Right atrium auricular region (tissue), 2 donors: ENCODE data around the gene CCDC85C. TPM values are rescaled to one million over a fixed set of nuclear protein-coding genes. Genes with fewer than 3 reads are reported as not detected.

ENCODE experiments used
- DNase-seq: peaks from one replicate; pipeline ENCODE4 v3.0.0-alpha.2; 2019; ENCODE audit warnings: low spot score
- H3K27ac ChIP-seq, 2 donors: fragments of 200-600 bp; sonication (generic); 1 replicate in 1 of 2; 2 replicates in 1 of 2; pipeline ENCODE4 v1.5.1; 2016 to 2019
- H3K27me3 ChIP-seq, 2 donors: fragments of 200-600 bp; sonication (generic); one replicate each; pipeline versions ENCODE4 v1.5.1 to v1.6.0; 2017 to 2019
- H3K36me3 ChIP-seq: fragments of 200-600 bp; sonication (generic); one replicate; pipeline ENCODE4 v1.5.1; 2016
- H3K4me1 ChIP-seq, 2 donors: fragments of 200-600 bp; sonication (generic); one replicate each; pipeline versions ENCODE4 v1.5.1 to v1.6.0; 2017 to 2019
- H3K4me3 ChIP-seq, 2 donors: fragments of 200-600 bp; sonication (generic); 1 replicate in 1 of 2; 2 replicates in 1 of 2; pipeline ENCODE4 v1.5.1; 2017 to 2019; ENCODE audit warnings: mild to moderate bottlenecking in 1 of 2, moderate library complexity in 1 of 2
- H3K9me3 ChIP-seq, 2 donors: fragments of 200-600 bp; sonication (generic); one replicate each; pipeline ENCODE4 v1.5.1; 2019
- total RNA-seq, 2 donors: library from RNA; depleted of rRNA; stranded (reverse); fragments of >200 nt; gene quantifications; one replicate each; pipeline ENCODE4 v1.1.0, GENCODE V29; 2016
- TF ChIP-seq, protein P1 (sequence below), 2 donors: fragments of 200-600 bp; sonication (generic); IDR thresholded peaks; one replicate each; pipeline ENCODE4 v1.5.1; 2019; ENCODE audit warnings: antibody characterized with exemption in 2 of 2

The CCDC85C gene
- total RNA-seq, 2 donors from 2014 or later = 17.1 to 17.7 TPM

DNA sequence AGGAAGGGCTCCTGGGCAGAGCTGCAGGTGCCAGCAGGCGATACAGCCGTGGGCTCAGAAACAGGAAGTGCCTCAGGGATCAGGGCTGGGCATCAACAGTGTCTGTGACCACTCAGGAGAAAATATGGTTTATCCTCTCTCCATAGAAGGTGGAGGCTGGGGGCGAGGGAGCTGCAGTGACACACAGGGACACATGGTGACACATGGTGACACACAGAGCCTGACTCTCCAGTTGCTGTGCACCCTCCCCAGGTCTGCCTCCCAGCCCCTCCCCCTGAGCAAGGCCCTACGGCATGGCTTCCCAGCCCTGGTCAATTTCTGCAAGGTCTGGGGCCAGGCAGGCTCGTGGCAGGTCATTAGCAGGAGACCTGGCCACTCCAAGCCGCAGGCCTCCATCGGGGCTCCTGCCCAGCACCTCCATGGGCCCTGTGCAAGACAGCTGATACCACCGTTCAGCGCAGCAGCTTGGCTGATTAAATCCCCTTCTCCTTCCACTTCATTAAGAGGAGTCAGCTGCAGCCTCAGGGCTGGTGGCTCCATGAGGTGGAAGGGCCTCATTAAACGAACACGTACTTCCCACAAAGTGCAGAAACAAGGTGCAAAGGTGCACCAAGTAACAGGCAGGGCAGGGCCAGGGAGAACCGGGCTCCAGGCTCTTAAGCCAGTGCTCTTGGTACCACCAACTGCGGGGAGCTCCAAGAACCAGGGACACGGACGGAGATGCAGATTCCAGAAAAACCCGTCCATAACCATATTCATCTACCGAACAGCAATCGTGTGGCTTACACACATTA lies 62.1 kb downstream of the CCDC85C start:
- Histone ChIP-seq H3K4me3 (no peak overlapping the region), H3K27ac (no peak overlapping the region), H3K9me3 (no peaks in the 10 kb centered on the region), H3K36me3 (no peaks in the 10 kb centered on the region), H3K4me1 (peaks cover 0 to 72% of the 10 kb centered on the region in 2 donors), H3K27me3 (no peaks in the 10 kb centered on the region)
- TF ChIP-seq, protein P1, sequence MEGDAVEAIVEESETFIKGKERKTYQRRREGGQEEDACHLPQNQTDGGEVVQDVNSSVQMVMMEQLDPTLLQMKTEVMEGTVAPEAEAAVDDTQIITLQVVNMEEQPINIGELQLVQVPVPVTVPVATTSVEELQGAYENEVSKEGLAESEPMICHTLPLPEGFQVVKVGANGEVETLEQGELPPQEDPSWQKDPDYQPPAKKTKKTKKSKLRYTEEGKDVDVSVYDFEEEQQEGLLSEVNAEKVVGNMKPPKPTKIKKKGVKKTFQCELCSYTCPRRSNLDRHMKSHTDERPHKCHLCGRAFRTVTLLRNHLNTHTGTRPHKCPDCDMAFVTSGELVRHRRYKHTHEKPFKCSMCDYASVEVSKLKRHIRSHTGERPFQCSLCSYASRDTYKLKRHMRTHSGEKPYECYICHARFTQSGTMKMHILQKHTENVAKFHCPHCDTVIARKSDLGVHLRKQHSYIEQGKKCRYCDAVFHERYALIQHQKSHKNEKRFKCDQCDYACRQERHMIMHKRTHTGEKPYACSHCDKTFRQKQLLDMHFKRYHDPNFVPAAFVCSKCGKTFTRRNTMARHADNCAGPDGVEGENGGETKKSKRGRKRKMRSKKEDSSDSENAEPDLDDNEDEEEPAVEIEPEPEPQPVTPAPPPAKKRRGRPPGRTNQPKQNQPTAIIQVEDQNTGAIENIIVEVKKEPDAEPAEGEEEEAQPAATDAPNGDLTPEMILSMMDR (IDR thresholded peaks at IDR 0.05) = no peak
- no peak for DNase-seq

DNA sequence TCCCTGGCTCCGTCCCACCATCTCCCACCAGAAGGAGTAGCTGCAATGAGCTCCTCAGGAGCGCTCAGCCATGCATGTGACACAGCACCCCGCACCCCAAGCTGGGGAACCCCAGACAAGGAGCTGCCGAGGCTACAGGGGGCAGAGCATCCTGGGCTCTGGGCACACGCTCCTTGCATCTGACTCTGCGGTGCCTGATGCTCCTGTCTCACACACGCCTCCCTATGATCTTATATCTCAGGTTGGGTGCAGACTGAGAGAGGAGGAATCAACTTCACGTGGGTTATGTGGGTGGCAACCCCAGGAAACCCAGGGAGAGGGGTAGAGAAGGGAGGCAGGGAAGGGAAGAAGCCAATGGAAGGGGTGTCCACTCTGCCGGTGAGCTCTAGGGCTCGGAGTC lies 62.8 kb downstream of the CCDC85C start:
- TF ChIP-seq, protein P1 (IDR thresholded peaks at IDR 0.05) = no peak
- DNase-seq = no peak
- H3K36me3 ChIP-seq = no peaks in the 10 kb centered on the region
- peaks cover 0 to 70% of the 10 kb centered on the region in 2 donors for H3K4me1 ChIP-seq
- H3K27ac ChIP-seq = no peak overlapping the region
- no peak overlapping the region for H3K4me3 ChIP-seq
- H3K9me3 ChIP-seq = no peaks in the 10 kb centered on the region
- H3K27me3 ChIP-seq = no peaks in the 10 kb centered on the region

DNA sequence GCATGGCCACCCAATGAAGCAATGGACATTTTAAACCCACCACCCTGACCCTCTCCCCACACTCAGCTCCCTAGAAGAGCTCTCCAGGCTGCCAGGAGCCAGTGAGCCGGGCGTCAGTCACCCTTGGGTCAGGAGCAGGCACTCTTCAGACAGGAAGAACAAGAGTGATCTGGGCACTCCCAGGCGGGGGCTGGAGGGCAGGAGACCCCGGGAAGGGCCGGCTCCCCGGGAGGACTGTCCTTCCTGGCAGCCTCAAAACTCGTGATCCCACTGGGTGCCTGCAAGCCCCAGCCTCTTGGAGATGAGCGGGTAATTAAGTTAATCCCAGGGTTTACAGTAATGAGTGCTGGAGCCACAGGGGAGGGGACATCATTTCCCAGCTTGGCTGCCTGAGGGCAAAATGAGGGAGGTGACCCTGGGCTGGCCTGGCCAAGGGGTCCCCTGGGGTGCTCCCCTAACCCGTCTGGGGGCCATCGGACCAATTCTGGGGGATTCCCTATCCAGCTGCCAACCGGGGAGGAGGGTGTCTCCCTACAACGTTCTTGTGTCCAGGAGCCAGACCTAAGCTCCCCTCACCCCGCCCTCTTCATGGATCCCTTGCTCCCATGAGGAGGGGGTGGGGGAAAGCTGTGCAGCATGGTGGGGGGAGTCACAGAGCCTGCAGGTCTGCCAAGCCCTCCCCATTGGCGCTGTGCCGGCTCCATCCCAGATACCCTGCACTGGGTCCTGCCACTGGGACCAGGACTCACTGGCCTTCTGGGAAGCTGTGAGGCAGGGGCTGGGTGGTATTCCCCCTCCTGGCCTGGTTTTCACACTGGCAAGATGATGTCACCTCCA lies 63.6 kb downstream of the CCDC85C start:
- DNase-seq = no peak
- H3K27ac ChIP-seq = peak overlapping the region in 1 of 2 donors; percentile 60
- H3K4me3 ChIP-seq = no peak overlapping the region
- H3K4me1 ChIP-seq = peaks cover 0 to 70% of the 10 kb centered on the region in 2 donors
- no peaks in the 10 kb centered on the region for H3K9me3 ChIP-seq
- H3K36me3 ChIP-seq = no peaks in the 10 kb centered on the region
- no peaks in the 10 kb centered on the region for H3K27me3 ChIP-seq
- TF ChIP-seq, protein P1 (IDR thresholded peaks at IDR 0.05) = no peak

DNA sequence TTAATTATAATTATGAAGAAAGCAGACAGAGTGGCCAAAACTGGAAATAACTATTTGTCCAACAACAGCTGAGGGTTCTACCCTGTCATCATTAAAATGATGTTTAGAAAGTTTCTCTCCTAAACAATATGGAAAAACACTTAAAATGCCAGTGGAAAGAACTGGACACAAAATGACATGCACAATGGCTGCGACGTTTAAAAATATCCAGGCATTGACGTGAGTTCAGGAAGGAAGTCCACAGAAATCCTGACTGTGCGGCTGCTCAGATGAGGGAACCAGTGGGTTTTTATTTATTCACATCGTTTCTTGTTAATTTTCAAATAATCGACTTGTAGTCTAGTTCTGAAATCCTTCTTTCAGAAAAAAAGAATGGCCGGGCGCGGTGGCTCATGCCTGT lies 64.5 kb downstream of the CCDC85C start:
- no peak overlapping the region for H3K4me3 ChIP-seq
- H3K4me1 ChIP-seq = peaks cover 0 to 71% of the 10 kb centered on the region in 2 donors
- TF ChIP-seq, protein P1 (IDR thresholded peaks at IDR 0.05) = no peak
- H3K36me3 ChIP-seq = no peaks in the 10 kb centered on the region
- H3K27me3 ChIP-seq = no peaks in the 10 kb centered on the region
- no peak for DNase-seq
- no peaks in the 10 kb centered on the region for H3K9me3 ChIP-seq
- peak overlapping the region in 1 of 2 donors; percentile 60 for H3K27ac ChIP-seq

DNA sequence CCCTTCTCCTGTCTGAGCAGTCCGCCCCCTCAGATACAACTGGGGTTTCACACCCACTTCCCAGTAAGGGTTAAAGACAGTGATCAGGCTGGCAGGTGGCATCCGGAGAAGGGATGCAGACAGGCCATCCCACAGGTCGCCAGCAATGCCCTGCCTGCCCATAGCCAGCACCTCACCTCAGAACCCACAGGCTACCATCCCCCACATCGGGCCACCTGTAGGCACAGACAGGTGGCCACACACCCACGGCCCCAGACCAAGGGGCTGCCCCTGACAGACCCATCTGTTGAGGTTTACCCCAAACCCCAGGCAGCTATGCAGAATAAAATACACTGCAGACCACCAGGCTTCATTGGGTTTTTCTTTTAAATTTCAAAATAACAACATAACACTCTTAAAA lies 65.3 kb downstream of the CCDC85C start:
- no peak overlapping the region for H3K4me3 ChIP-seq
- TF ChIP-seq, protein P1 (IDR thresholded peaks at IDR 0.05) = no peak
- peak overlapping the region in 1 of 2 donors; percentile 8 for H3K27ac ChIP-seq
- no peaks in the 10 kb centered on the region for H3K36me3 ChIP-seq
- no peaks in the 10 kb centered on the region for H3K27me3 ChIP-seq
- H3K4me1 ChIP-seq = peaks cover 0 to 72% of the 10 kb centered on the region in 2 donors
- no peaks in the 10 kb centered on the region for H3K9me3 ChIP-seq
- no peak for DNase-seq
